Measurements from ENCODE around the gene PCP2. TPM values are rescaled to one million over a fixed set of nuclear protein-coding genes. Genes with fewer than 3 reads are reported as not detected.

Gene PCP2
- total RNA-seq, 2 donors from 2014 or later: 3.6 to 19.5 TPM

DNA sequence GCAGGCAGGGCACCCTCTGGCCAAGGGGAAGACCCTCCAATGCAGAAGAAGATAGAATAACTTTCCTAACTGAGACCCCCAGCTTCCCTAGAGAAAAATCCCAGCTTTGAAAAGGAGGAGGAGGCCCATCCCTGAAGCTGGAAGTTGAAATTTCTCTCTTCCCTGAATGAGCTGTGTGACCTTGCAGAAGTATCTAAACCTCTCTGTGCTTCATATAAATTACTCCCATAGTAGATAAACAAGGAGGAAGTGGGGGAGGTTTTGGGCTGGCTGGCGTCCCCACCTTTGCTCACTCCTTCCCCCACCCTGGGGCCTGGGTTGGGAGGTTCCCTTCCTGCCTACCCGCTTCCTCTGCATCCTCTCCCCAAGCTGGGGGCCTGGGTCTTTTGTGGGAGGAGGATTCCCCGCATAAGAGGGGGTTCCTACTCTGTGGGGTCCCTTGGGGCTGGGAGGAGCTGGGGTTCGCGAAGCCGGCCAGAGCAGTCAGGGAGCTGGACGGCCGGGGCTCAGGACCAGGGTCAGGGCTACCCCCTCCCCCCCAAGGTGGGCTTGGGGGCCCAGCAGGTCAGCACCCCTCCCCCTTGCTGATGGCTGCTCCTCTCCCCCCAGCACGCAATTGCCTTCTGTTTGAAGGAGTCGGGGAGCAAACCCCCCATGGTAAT, 26.2 kb downstream of the PCP2 start:
- Mint-ChIP-seq H3K4me1 (peaks cover 4% of the 10 kb centered on the region), H3K9me3 (no peaks in the 10 kb centered on the region), H3K27ac (no peak overlapping the region), H3K27me3 (peaks cover 13% of the 10 kb centered on the region), H3K36me3 (ENCODE audit: low read depth) (no peaks in the 10 kb centered on the region), H3K4me3 (no peak overlapping the region)
- ATAC-seq (replicated peaks): no peak

DNA sequence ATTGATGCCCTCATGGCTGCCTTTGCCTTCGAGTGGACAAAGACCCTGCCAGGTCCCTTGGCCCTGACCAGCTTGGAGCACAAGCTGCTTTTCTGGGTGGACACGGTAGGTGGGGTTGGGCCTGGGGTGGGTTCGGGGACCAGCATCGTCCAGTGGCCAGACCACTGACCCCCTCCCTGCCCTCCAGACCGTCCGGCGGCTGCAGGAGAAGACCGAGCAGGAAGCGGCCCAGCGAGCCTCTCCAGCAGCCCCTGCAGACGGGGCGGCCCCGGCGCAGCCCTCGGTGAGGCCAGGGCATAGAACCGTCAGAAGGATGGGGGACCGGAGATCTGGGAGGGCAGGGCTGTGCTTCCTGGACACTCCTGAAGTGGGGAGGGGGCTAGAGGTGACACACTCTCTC, 27.2 kb downstream of the PCP2 start:
- H3K4me3 Mint-ChIP-seq: no peak overlapping the region
- no peaks in the 10 kb centered on the region for H3K36me3 Mint-ChIP-seq (ENCODE audit: low read depth)
- H3K27me3 Mint-ChIP-seq: peaks cover 20% of the 10 kb centered on the region
- no peak overlapping the region for H3K27ac Mint-ChIP-seq
- no peak for ATAC-seq (replicated peaks)
- no peaks in the 10 kb centered on the region for H3K9me3 Mint-ChIP-seq
- peaks cover 4% of the 10 kb centered on the region for H3K4me1 Mint-ChIP-seq

DNA sequence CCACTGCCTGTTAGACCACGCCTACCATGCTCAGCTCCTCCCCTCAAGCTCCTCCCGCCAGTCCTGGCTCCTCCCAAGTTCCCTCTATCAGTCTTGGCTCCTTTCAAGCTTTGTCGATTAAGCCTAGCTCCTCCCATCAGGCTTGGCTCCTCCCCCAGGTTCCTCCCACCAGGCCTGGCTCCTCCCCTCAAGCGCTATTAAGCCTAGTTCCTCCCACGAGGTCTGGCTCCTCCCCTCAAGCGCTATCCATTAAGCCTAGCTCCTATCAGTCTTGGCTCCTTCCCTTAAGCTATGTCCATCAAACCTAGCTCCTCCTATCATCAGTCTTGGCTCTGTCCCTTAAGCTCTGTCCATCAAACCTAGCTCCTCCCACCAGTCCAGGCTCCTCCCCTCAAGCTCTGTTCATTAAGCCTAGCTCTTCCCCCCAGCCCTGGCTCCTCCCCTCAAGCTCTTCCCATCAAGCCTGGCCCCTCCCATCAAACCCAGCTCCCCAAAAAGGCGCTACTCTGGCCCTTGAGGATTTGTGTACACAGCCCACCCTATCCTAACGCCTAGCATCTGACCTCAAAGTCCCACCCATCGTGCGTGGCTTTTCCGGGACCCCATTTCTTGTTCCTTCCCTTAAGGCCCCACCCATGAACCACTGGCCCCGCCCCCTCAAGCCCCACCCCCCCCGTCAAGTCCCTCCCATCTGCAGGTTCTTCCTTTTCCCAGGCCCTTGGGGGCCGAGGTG, 27.9 kb downstream of the PCP2 start:
- Mint-ChIP-seq H3K27ac (no peak overlapping the region), H3K9me3 (no peaks in the 10 kb centered on the region), H3K4me3 (no peak overlapping the region)

GRCh38 chr19:7603919-7604318, 29.6 kb downstream of the PCP2 start:
- peaks cover 9% of the 10 kb centered on the region for H3K4me1 Mint-ChIP-seq
- ATAC-seq (replicated peaks): no peak
- H3K9me3 Mint-ChIP-seq: no peaks in the 10 kb centered on the region
- peaks cover 10% of the 10 kb centered on the region for H3K36me3 Mint-ChIP-seq (ENCODE audit: low read depth)
- no peak overlapping the region for H3K27ac Mint-ChIP-seq
- H3K4me3 Mint-ChIP-seq: no peak overlapping the region
- peaks cover 23% of the 10 kb centered on the region for H3K27me3 Mint-ChIP-seq

More for the DNA sequence above, 27.9 kb downstream of the PCP2 start:
- Mint-ChIP-seq H3K27me3 (peaks cover 23% of the 10 kb centered on the region), H3K4me1 (peaks cover 8% of the 10 kb centered on the region), H3K36me3 (ENCODE audit: low read depth) (peaks cover 4% of the 10 kb centered on the region)
- peak; percentile 71 for ATAC-seq (replicated peaks)

- H3K27me3 Mint-ChIP-seq: peaks cover 26% of the 10 kb centered on the region
- H3K36me3 Mint-ChIP-seq (ENCODE audit: low read depth): peaks cover 12% of the 10 kb centered on the region
- H3K27ac Mint-ChIP-seq: no peak overlapping the region
- no peaks in the 10 kb centered on the region for H3K9me3 Mint-ChIP-seq
- H3K4me1 Mint-ChIP-seq: peaks cover 9% of the 10 kb centered on the region
- ATAC-seq (replicated peaks): no peak
- no peak overlapping the region for H3K4me3 Mint-ChIP-seq
These were observed 30.5 kb downstream of the PCP2 start for GRCh38 chr19:7602935-7603497.

DNA sequence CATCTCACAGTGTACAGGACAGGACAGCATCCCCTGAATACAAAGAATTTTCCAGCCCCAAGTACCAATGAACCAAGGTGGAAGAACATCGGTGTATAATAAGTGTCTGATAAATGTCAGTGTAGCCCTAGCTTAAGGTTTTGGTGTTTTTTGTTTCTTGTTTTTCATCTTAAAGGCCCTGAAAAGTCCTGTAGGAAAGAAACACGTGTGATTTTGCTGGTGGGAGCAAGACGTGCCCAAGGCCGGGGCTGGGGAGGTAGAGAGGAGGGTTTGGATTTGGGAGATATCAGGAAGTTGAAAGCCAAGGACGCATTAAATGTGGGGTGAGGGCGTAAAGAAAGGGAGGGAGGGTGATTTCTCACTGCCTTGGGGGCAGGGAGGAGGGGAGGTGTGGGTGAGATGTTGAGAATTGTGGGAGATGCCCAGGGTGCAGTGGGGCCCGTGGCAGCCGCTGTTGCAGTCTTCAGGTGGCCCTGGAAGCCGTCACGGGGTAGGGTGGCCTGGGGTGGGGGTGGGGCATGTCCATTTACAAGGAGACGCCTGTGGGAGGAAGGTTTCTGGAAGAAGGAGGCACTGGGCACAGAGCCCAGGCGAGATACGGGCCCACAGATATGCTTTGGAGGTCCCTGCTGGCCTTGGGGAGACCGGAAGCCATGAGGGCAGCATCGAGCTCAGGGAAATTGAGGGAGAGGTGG, 31.1 kb downstream of the PCP2 start:
- Mint-ChIP-seq H3K4me3 (no peak overlapping the region), H3K4me1 (peaks cover 9% of the 10 kb centered on the region), H3K27ac (no peak overlapping the region), H3K27me3 (peaks cover 32% of the 10 kb centered on the region), H3K9me3 (no peaks in the 10 kb centered on the region), H3K36me3 (ENCODE audit: low read depth) (peaks cover 12% of the 10 kb centered on the region)
- no peak for ATAC-seq (replicated peaks)

DNA sequence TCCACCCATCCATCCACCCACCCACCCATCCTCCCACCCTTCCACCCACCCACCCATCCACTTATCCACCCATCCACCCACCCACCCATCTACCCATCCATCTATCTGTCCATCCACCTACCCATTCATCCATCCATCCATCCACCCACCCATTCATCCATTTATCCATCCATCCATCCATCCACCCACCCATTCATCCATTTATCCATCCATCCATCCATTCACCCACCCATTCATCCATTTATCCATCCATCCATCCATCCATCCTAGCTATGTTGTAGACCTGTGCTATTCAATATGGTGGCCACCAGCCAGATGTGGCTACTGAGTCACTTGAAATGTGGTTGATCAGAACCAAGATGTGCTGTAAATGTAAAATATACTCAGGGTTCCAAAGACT, 32.8 kb downstream of the PCP2 start:
- peaks cover 36% of the 10 kb centered on the region for H3K27me3 Mint-ChIP-seq
- peak overlapping the region; percentile 26 for H3K4me3 Mint-ChIP-seq
- peaks cover 12% of the 10 kb centered on the region for H3K36me3 Mint-ChIP-seq (ENCODE audit: low read depth)
- ATAC-seq (replicated peaks): peak; percentile 49
- H3K9me3 Mint-ChIP-seq: no peaks in the 10 kb centered on the region
- H3K4me1 Mint-ChIP-seq: peaks cover 9% of the 10 kb centered on the region
- no peak overlapping the region for H3K27ac Mint-ChIP-seq

DNA sequence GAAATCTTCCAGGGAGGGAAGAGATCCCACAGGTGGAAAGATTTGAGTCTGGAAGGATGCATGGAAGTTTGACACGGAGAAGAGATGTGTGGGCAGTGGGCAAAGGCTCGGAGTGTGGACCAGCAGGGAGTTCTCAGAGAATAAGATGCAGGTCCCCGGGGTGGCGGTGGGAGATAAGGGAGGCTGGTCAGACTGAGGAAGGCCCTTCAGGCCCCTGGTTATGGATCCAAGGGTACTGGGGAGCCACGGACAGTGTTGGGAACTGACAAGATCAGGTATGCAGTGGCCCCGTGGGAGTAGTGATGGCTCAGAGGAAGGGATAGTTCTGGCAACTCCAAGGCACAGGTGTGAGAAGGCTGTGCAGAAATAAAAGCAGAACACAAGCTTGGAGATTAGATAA, 35.3 kb downstream of the PCP2 start:
- peaks cover 10% of the 10 kb centered on the region for H3K4me1 Mint-ChIP-seq
- no peak overlapping the region for H3K4me3 Mint-ChIP-seq
- H3K27me3 Mint-ChIP-seq: peaks cover 37% of the 10 kb centered on the region
- H3K36me3 Mint-ChIP-seq (ENCODE audit: low read depth): peaks cover 12% of the 10 kb centered on the region
- H3K9me3 Mint-ChIP-seq: no peaks in the 10 kb centered on the region
- H3K27ac Mint-ChIP-seq: no peak overlapping the region
- ATAC-seq (replicated peaks): no peak

DNA sequence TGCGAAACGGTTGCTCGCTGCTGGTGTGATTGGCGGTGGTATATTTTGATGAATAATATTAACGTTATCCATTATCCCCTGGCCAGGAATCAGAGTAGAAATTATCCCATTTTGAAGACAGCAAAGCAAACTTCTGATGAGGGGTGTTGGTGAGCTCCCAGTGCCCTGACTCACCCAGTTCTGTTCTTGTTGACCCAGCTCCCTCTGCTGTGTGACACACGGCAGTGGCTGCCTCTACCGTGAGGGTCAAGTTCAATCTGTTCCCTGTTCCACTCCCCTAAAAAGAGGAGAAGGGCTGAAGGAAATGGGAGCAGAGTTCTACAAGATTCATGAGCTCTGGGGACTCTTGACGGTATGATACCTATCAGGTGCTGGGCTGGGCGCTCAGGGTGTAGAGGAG, 35.8 kb downstream of the PCP2 start:
- Mint-ChIP-seq H3K4me3 (no peak overlapping the region), H3K4me1 (peaks cover 10% of the 10 kb centered on the region), H3K27me3 (peaks cover 38% of the 10 kb centered on the region), H3K36me3 (ENCODE audit: low read depth) (peaks cover 12% of the 10 kb centered on the region), H3K9me3 (no peaks in the 10 kb centered on the region), H3K27ac (no peak overlapping the region)
- ATAC-seq (replicated peaks): no peak

- peaks cover 10% of the 10 kb centered on the region for H3K4me1 Mint-ChIP-seq
- ATAC-seq (replicated peaks): no peak
- peaks cover 12% of the 10 kb centered on the region for H3K36me3 Mint-ChIP-seq (ENCODE audit: low read depth)
- H3K27ac Mint-ChIP-seq: no peak overlapping the region
- H3K9me3 Mint-ChIP-seq: no peaks in the 10 kb centered on the region
- H3K27me3 Mint-ChIP-seq: peaks cover 30% of the 10 kb centered on the region
- peak overlapping the region; percentile 30 for H3K4me3 Mint-ChIP-seq
These were observed 37.1 kb downstream of the PCP2 start for GRCh38 chr19:7596211-7596937.

GRCh38 chr19:7595466-7596133, 37.9 kb downstream of the PCP2 start, which contains the start of gene CAMSAP3:
CAMSAP3 (plus strand) TSS chr19:7595863; CDS start chr19:7596003, 140 bp downstream.
- peak; percentile 80 for ATAC-seq (replicated peaks)
- Mint-ChIP-seq H3K4me3 (peak within 1 kb of the TSS; percentile 30), H3K4me1 (peaks cover 5% of the 10 kb centered on the region)

GRCh38 chr19:7590256-7590655, 43.3 kb downstream of the PCP2 start:
- Mint-ChIP-seq H3K4me1 (peaks cover 3% of the 10 kb centered on the region), H3K4me3 (no peak overlapping the region), H3K36me3 (ENCODE audit: low read depth) (no peaks in the 10 kb centered on the region), H3K27ac (no peak overlapping the region), H3K27me3 (peaks cover 12% of the 10 kb centered on the region), H3K9me3 (no peaks in the 10 kb centered on the region)
- ATAC-seq (replicated peaks): no peak

More at GRCh38 chr19:7595466-7596133, 37.9 kb downstream of the PCP2 start, which contains the start of gene CAMSAP3:
- Mint-ChIP-seq H3K27me3 (peaks cover 27% of the 10 kb centered on the region), H3K27ac (no peak within 1 kb of the TSS), H3K9me3 (no peaks in the 10 kb centered on the region), H3K36me3 (ENCODE audit: low read depth) (peaks cover 7% of the 10 kb centered on the region)

DNA sequence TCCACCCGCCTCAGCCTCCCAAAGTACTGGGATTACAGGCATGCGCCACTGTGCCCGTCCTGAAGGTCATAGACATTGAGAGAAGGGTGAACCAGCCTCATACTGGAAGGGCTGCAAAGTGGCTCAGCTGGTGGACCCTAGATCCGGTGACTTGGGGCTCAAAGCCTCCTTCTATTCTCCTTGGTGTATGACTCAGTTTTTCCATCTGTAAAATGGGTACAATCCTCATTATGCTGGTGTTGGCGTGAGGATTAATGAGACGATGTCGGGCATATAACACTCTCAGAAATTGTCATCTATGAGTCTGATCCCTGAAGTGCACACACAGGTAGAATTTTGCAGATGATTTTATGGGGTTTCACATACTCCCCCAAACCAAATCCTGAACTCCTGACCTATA, 43.7 kb downstream of the PCP2 start:
- Mint-ChIP-seq H3K4me1 (no peaks in the 10 kb centered on the region), H3K4me3 (no peak overlapping the region), H3K36me3 (ENCODE audit: low read depth) (no peaks in the 10 kb centered on the region), H3K27me3 (peaks cover 9% of the 10 kb centered on the region), H3K27ac (no peak overlapping the region), H3K9me3 (no peaks in the 10 kb centered on the region)
- no peak for ATAC-seq (replicated peaks)
